HG03066 (cell line): ENCODE data around the gene HBQ1.
"Not testable (repeated sequence)": the region's sequence is repeated elsewhere in the genome, so short reads cannot be mapped to it uniquely, and the experiment has no call there.

Experiments used
- ATAC-seq: cut with Tn5 transposase; IDR thresholded peaks from one replicate; pipeline ENCODE4 v1.9.1; 2021; ENCODE audit warnings: low read depth; ENCODE audit not compliant: unreplicated experiment

The HBQ1 gene

DNA sequence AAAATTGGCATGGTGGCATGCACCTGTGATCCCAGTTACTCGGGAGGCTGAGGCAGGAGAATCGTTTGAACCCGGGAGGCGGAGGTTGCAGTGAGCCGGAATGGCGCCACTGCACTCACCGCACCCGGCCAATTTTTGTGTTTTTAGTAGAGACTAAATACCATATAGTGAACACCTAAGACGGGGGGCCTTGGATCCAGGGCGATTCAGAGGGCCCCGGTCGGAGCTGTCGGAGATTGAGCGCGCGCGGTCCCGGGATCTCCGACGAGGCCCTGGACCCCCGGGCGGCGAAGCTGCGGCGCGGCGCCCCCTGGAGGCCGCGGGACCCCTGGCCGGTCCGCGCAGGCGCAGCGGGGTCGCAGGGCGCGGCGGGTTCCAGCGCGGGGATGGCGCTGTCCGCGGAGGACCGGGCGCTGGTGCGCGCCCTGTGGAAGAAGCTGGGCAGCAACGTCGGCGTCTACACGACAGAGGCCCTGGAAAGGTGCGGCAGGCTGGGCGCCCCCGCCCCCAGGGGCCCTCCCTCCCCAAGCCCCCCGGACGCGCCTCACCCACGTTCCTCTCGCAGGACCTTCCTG, at the start of gene HBQ1:
Gene HBQ1, plus strand, starts transcription at position 359 of the 575 bp plus-strand sequence. Its CDS starts 28 bp downstream, at position 387.
- ATAC-seq, result no peak

DNA sequence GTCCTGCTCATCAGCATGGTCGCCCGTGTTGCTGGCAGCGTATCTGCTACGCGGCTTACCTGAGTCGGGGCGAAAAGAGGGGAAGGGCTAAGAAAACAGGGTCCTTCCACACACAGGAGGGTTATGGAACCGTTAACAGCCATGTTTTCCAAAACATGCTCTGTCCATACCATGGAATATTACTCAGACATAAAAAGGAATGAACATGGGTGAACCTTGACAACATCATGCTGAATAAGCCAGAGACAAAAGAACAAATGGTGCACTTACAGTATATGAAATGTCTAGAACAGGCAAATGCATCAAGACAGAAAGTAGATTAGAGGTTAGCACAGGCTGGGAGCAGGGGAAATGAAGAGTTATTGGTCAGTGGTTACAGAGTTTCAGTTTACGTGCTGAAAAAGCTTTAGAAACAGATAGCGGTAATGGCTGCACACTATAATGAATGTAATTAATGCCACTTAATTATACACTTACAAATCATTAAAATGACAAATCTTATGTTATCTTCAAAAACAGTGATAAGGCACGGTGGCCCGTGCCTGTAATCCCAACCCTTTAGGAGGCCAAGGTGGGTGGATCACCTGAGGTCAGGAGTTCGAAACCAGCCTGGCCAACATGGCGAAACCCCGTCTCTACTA, 49.6 kb upstream of the HBQ1 start:
- no peak for ATAC-seq

DNA sequence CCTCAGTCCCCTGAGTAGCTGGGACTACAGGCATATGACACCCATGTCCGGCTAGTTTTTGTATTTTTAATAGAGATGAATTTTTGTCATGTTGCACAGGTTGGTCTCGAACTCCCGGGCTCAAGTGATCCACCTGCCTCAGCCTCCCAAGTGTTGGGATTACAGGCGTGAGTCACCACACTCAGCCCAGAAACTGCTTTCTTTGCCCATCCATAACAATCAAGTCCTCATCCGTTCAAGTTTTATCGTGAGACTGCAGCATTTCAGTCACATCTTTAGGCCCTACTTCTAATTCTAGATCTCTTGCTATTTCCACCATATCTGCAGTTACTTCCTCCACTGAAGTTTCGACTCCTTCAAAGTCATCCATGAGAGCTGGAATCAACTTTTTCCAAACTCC, 48.1 kb upstream of the HBQ1 start:
- no peak for ATAC-seq

DNA sequence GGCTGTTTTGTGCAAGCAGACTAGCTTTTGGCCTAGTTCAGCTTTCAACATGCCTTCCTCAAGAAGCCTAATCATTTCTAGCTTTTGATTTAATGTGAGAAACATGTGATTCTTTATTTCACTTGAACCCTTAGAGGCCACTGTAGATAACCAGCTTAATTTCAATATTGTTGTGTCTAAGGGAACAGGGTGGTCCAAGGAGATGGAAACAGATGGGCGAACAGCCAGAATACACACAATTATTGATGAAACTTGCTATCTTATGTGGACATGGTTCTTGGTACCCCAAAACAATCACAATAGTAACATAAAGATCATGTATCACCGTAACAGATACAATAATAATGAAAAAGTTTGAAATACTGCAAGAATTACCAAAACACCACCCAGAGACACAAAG, 46.5 kb upstream of the HBQ1 start:
- ATAC-seq, result no peak

DNA sequence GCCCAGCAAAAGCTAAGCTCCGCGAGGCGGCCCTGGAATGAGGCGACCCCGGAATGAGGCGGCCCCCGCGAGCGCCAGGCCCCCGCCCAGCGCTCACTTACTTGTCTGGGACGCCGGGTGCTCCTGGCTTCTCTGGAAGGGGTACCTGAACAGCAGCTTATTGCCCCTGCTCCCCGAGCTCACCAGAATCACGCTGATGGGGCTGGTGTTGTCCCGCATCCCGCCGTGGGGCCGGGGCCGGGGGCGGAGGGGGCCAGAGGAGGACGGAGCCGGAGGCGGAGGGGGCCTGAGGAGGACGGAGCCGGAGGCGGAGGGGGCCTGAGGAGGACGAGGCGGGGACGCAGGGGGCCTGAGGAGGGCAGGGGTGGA, 42.2 kb upstream of the HBQ1 start:
- no peak for ATAC-seq

DNA sequence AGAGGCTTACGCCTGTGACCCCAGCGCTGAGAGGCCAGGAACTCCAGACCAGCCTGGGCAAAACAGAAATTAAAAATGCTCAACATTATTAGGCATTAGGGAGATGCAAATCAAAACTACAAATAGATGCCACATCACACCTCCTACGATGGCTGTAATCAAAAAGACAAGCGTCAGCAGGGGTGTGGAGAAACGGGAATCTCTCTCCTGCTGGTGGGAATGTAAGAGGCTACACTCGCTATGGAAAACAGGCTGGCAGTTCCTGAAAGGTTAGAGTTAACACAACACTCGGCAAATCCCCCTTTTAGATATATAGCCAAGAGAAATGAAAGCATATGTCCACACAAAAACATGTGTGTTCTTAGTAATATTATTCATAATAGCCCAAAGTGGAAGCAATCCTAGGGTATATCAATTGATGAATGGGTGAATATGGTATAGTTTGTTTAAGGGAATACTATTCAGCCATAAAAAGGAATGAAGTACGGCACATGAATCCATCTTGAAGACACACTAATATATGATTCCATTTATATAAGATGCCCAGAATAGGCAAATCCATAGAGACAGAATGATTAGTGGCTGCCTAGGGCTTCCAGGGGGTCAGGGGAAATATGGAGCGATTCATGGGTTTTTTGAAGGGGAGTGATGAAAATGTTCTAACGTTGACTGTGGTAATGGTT, 39.9 kb upstream of the HBQ1 start:
- ATAC-seq, result no peak

DNA sequence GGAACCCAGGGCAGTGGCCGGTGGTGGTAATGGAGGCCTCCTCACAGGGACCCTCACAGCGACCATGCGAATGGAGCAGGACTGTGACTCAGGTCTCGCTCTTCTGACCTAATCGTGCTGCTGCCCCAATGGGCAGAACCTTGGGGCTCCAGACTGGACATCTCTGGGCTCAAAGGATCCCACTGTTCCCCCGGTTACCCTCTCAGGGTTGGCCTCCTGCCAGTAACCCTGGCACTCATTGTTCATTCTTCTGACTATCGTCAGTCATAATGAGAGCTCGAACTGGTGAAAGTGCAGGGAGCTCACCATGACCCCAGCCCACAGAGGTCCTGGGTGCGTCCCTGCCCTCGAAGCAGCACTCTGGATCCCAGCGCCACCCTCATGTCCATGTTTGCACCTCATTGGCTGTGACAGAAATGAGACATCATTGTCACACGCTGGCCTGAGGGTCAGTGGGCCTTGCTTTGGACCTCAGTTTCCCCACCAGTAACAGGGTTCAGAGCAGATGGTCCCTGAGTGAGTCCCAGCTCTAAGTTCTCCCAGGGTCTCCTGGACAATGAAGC, 37.8 kb upstream of the HBQ1 start:
- ATAC-seq, result no peak

DNA sequence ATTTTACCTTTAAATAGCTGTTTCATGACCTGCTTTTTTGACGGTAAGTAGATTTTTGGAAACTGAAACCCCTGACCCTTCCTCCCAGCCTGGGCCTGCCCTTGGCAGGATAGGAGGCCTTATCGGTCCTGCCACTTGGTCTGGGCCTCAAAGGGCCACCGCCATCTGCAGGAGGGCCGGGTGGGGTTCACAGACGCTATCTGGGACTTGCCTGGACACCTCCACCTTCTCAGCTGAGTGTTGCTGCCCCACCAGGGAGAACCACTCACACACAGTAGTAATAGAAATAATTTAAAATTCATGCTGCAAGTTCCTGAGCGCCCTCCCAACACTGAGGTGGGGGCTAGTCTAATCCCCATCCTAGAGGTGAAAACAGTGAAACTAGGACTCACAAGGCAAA, 37.2 kb upstream of the HBQ1 start:
- ATAC-seq, result no peak

DNA sequence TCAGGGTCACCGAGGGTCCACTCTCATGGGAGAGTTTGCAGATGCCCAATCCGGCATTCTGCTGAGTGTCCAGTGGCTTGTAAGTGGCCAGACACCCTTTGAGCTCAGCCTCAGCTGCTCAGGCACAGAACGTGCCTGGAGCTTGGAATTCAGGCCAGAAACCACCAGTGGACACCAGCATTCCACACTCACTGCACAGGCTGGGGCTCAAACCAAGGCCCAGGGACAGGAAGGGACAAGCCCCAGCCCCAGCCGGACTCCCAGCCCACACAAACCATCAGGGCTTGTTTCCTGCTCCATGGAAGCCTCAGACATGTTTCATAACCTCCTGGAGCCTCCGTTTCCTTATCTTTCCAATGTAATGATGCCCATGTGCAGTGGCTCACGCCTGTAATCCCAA, 36.8 kb upstream of the HBQ1 start:
- no peak for ATAC-seq

DNA sequence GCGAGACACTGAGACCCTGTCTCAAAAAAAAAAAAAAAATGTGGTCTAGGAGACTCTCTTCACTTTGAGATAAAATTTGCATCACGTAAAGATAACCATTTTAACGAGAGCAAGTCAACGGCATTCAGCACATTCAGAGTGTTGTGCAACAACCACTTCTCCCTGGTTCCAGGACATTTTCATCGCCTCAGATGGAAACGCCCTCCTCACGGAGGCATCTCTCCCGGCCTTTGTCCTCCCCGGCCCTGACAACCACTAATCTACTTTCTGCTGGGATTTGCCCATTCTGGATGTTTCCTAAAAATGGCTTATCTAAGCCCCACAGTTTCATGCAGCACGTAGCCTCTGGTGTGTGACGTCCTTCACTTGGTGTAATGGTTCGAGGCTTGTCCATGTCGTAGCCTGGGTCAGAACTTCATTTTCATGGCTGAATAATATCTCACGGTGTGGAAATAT, 35.4 kb upstream of the HBQ1 start:
- ATAC-seq, result no peak

DNA sequence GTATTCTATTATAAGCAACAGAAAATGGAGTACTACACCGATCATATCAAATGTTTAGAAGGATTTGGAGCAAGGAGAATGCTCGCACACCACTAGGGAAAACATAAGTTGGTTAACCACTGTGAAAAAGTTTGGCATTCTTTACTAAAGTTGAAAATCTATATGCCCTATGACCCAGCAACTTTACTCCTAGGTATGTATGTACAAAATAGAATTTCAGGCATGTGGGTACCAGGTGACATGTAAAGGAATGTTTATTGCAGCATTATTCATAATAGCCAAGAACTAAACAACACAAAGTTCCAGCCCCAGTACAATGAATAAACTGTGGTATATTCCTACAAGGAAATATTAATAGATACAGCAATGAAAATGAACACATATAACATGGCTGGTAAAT, 33.6 kb upstream of the HBQ1 start:
- ATAC-seq, result no peak

DNA sequence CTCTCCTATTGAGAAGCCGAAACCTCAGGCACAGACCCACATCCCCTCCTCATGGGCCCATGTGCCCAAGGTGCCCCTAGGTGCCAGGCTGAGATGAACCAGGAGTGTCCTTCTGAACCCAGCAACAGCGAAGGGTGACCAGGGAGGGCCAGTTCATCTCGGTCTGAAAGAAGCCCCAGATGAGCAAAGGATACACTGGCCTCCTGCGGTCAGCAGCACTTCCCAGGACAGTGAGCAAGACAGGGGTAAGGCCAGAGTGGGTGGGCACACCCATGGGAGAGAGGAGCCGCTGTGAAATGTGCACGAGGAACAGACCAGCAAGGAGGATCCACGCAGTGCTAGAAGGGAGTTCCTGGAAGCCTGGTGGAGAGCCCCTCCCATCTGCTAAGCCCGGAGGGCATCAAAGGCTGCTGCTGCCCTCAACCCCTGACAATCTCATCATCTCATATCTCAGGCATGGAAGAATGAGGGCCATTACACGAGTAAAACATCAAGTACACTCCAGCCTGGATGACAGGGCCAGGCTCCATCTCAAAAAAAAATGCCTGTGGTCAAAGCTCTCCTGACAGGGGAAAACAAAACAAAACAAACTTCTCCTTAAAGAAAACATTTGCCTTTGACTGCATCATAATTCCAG, 31.1 kb upstream of the HBQ1 start:
- ATAC-seq, result no peak

DNA sequence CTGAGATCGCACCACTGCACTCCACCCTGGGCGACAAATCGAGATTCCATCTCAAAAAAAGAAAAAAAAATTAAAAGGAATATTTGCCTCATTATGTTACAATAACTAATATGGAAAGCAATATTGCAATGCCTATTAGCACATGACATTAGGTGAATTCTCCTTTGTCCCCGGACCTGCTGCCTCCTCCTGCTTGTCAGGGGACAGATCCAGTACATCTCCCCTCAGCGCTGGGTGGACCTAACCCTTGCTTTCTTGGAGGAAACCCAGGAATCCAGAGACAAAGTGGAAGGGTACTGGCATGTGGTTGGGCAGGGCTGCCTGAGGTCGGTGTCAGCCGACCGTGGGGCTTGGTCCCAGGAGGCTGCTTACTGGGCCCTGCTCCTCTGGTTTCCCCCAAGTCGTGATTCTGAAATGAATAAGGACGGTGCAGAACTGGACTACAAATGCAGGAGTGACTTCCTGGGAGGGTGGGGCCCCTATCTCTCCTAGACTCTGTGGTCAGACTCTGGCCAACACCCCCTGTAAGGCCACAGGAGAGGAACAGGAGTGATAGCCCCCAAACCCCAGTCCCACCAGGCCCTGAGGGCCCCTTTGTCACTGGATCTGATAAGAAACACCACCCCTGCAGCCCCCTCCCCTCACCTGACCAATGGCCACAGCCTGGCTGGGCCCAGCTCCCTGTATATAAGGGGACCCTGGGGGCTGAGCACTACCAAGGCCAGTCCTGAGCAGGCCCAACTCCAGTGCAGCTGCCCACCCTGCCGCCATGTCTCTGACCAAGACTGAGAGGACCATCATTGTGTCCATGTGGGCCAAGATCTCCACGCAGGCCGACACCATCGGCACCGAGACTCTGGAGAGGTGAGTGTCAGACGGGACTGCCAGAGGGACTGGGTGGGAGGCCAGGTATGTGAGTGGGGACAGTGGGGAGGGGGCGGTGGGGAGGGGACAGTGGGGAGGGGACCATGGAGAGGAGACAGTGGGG, 27.8 kb upstream of the HBQ1 start, which contains the start of gene HBZ:
Gene HBZ, plus strand, starts transcription at position 504 of the 988 bp plus-strand sequence. Its CDS starts 266 bp downstream, at position 770.
- no peak for ATAC-seq

DNA sequence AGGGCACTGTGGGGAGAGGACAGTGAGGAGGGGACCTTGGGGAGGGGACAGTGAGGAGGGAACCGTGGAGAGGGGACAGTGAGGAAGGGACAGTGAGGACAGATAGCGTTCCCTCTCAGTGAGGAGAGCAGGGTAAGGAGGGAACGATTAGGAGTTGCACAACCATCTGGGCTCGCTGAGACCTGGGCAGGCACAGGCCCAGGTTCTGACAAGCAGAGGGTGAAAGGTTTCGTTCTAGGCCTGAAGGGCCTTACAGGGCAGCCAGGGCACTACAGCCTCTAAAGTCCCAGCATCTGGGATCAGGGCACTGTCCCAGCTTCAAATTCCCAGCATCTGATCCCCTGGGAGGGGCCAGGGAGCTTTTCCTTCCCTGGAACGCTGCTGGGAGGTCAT, 27.1 kb upstream of the HBQ1 start:
- ATAC-seq, result not testable (repeated sequence)

DNA sequence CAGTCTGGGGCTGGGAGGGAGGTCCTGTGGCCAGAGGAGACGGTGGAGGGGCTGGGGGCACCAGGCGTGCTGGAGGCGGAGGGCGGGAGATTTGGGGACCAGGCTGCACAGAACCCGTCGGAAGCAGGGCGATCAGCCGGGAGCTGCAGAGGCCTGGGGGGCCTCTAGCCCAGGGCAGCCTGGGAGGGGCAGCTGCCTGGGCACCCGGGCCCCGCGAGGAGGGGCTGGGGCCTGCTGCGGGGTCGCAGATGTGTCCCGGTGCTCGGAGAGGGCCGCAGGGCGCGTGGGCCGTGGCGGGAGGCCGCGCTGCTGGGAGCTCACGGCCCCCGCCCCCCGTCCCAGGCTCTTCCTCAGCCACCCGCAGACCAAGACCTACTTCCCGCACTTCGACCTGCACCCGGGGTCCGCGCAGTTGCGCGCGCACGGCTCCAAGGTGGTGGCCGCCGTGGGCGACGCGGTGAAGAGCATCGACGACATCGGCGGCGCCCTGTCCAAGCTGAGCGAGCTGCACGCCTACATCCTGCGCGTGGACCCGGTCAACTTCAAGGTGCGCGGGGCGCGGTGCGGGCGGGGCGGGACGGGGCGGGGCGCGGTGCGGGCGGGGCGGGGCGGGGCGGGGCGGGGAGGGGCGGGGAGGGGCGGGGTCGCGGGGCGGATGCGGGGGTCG, 26.6 kb upstream of the HBQ1 start:
- not testable (repeated sequence) for ATAC-seq

DNA sequence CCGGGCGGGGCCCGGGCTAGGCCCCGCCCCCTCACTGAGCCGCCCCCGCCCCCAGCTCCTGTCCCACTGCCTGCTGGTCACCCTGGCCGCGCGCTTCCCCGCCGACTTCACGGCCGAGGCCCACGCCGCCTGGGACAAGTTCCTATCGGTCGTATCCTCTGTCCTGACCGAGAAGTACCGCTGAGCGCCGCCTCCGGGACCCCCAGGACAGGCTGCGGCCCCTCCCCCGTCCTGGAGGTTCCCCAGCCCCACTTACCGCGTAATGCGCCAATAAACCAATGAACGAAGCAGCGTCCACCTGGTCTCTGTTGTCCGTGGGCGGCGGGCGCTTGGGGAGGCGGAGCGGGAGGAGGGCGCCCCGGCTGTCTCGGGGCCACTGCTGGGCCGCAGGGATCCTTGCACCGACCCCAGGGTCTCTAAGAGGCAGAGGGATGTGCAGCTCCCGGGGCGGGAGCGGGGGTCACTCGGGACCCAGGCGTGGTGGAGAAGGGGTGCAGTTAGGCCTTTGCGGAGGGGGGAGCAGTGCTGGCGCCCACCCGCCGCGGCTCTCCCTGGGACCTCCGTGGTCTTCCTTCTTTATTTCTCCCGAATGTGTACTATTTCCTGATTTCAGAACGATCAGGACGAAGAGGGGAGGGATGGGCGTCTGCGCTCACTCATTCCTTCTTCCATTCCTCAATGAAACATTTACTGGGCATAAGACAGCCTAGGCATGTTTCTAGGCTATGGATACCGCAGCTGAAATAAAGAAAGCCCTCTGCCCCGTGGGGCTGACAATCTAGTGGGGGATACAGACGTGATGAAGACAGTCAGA, 25.8 kb upstream of the HBQ1 start:
- no peak for ATAC-seq

DNA sequence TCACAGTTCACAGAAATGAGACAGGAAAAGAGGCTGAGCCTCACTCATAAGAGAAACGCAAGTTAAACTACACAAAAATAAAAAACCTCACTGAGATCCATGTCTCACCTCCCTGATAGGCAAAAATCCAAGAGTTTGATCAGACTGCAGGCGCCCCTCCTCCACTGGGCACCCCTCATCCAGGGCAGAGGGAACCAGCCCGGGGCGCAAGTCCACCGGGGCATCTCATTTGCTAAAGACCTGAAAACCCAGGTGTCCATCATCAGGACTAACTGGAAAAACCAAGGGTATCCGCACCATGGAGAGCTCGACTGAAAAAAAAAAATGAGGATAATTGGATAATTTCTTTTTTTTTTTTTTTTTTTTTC, 25.2 kb upstream of the HBQ1 start:
- no peak for ATAC-seq

DNA sequence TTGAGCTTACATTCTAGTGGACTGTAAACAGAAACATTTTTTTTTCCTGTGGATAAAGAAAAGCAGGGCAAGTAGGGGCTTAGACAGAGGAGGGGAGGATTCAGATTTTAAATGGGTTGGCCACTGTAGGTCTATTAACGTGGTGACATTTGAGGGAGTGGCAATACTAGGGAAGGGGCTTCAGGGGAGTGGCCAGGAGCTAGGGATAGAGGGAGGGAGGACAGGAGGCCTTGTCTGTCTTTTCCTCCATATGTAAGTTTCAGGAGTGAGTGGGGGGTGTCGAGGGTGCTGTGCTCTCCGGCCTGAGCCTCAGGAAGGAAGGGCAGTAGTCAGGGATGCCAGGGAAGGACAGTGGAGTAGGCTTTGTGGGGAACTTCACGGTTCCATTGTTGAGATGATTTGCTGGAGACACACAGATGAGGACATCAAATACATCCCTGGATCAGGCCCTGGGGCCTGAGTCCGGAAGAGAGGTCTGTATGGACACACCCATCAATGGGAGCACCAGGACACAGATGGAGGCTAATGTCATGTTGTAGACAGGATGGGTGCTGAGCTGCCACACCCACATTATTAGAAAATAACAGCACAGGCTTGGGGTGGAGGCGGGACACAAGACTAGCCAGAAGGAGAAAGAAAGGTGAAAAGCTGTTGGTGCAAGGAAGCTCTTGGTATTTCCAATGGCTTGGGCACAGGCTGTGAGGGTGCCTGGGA, 21.0 kb upstream of the HBQ1 start:
- ATAC-seq, result no peak
